Non-pigmented ciliary epithelial cell (primary cell): ENCODE measurements around the gene TSPAN8.
"Not testable (repeated sequence)": the region's sequence is repeated elsewhere in the genome, so short reads cannot be mapped to it uniquely, and the experiment has no call there.

Experiments used
- DNase-seq: peaks from one replicate; pipeline ENCODE4 v3.0.0-alpha.2; 2010; ENCODE audit warnings: low read depth

TSPAN8 gene

GRCh38 chr12:71157601-71158233 lies at the start of gene TSPAN8:
TSPAN8 (minus strand) TSS chr12:71157999; CDS start chr12:71157678, 321 bp downstream.
- DNase-seq = no peak

- no peak for DNase-seq
Measured at GRCh38 chr12:71201136-71201679, 43.4 kb upstream of the TSPAN8 start.

GRCh38 chr12:71200706-71201105 lies 42.9 kb upstream of the TSPAN8 start:
- no peak for DNase-seq

- DNase-seq = no peak
Measured at GRCh38 chr12:71197460-71197859, 39.7 kb upstream of the TSPAN8 start.

GRCh38 chr12:71195338-71195896 lies 37.6 kb upstream of the TSPAN8 start:
- no peak for DNase-seq

- DNase-seq = no peak
Measured at GRCh38 chr12:71194657-71195056, 36.9 kb upstream of the TSPAN8 start.

- DNase-seq = no peak
Measured at GRCh38 chr12:71193041-71193440, 35.2 kb upstream of the TSPAN8 start.

GRCh38 chr12:71191509-71192196 lies 33.9 kb upstream of the TSPAN8 start:
- DNase-seq = no peak

- DNase-seq = no peak
Measured at GRCh38 chr12:71190822-71191221, 33.0 kb upstream of the TSPAN8 start.

- DNase-seq = no peak
Measured at GRCh38 chr12:71187379-71187778, 29.6 kb upstream of the TSPAN8 start.

GRCh38 chr12:71186571-71187288 lies 28.9 kb upstream of the TSPAN8 start:
- DNase-seq = no peak

- peak; percentile 13 for DNase-seq
Measured at GRCh38 chr12:71183846-71184245, 26.0 kb upstream of the TSPAN8 start.

- peak; percentile 41 for DNase-seq
Measured at GRCh38 chr12:71183018-71183417, 25.2 kb upstream of the TSPAN8 start.

- no peak for DNase-seq
Measured at GRCh38 chr12:71178162-71178561, 20.4 kb upstream of the TSPAN8 start.

GRCh38 chr12:71174825-71175224 lies 17.0 kb upstream of the TSPAN8 start:
- DNase-seq = no peak

GRCh38 chr12:71174146-71174545 lies 16.3 kb upstream of the TSPAN8 start:
- no peak for DNase-seq

GRCh38 chr12:71170456-71170855 lies 12.7 kb upstream of the TSPAN8 start:
- no peak for DNase-seq

GRCh38 chr12:71169286-71169685 lies 11.5 kb upstream of the TSPAN8 start:
- no peak for DNase-seq

GRCh38 chr12:71166862-71167496 lies 9.2 kb upstream of the TSPAN8 start:
- DNase-seq = no peak

GRCh38 chr12:71166280-71166679 lies 8.5 kb upstream of the TSPAN8 start:
- no peak for DNase-seq

- not testable (repeated sequence) for DNase-seq
Measured at GRCh38 chr12:71165780-71166179, 8.0 kb upstream of the TSPAN8 start.

- no peak for DNase-seq
Measured at GRCh38 chr12:71164568-71165197, 6.9 kb upstream of the TSPAN8 start.
